Neural cell (in vitro differentiated cells): ENCODE data around the gene ANKK1.

Experiments
- CTCF ChIP-seq: fragments of 450-650 bp; IDR thresholded peaks from 2 replicates; pipeline ENCODE4 v1.5.1; 2014; ENCODE audit warnings: antibody characterized with exemption, mild to moderate bottlenecking, moderate library complexity; ENCODE audit not compliant: poor library complexity, severe bottlenecking
- EP300 ChIP-seq: fragments of 450-650 bp; conservative IDR thresholded peaks from 2 replicates; pipeline ENCODE4 v1.6.1; 2014; ENCODE audit warnings: antibody characterized with exemption, mild to moderate bottlenecking, moderate library complexity; ENCODE audit not compliant: poor library complexity, severe bottlenecking
- EZH2 ChIP-seq: fragments of 200-600, 300-800 bp; shearing (Covaris generic), sonication (generic); IDR thresholded peaks from 2 replicates; pipeline ENCODE4 v1.6.1; 2014; ENCODE audit warnings: antibody characterized with exemption, low read length, borderline replicate concordance, mild to moderate bottlenecking; ENCODE audit not compliant: insufficient read depth, poor library complexity, severe bottlenecking
- MXI1 ChIP-seq: fragments of 450-650 bp; conservative IDR thresholded peaks from 2 replicates; pipeline ENCODE4 v1.6.1; 2014; ENCODE audit warnings: antibody characterized with exemption, mild to moderate bottlenecking; ENCODE audit not compliant: poor library complexity, severe bottlenecking
- REST ChIP-seq: IDR thresholded peaks from 2 replicates; pipeline ENCODE4 v1.6.1; 2012; ENCODE audit warnings: borderline replicate concordance
- SMC3 ChIP-seq: fragments of 450-650 bp; conservative IDR thresholded peaks from 2 replicates; pipeline ENCODE4 v1.6.1; 2014; ENCODE audit warnings: antibody characterized with exemption, mild to moderate bottlenecking, moderate library complexity; ENCODE audit not compliant: poor library complexity

GRCh38 chr11:113351068-113351450, 36.5 kb upstream of the ANKK1 start:
- no peak for TF ChIP-seq EP300
- TF ChIP-seq CTCF = no peak
- no peak for TF ChIP-seq EZH2
- no peak for TF ChIP-seq REST
- TF ChIP-seq MXI1 = no peak
- no peak for TF ChIP-seq SMC3
